ENCODE measurements around the gene SAP30L.

Gene SAP30L

DNA sequence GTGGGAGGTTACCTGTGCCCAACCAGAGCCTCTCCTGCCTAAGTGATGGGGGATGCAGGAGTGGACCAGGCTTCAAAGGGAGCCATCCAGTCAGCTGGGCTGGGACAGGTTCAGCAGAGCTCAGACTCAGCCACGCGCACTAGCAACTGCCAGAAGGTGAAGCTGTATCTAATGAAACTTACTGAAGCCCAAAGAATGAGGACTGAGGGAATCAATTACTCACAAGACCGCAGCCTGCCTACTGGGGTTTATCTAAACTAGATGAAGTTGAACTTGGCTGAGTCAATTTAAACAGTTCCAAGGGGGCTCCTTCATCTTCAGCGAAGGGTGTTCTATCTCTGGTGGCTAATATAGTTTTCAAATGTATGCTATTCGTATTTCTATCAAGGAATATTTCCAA lies 20.9 kb downstream of the SAP30L start:
- DNase-seq, result no peak

DNA sequence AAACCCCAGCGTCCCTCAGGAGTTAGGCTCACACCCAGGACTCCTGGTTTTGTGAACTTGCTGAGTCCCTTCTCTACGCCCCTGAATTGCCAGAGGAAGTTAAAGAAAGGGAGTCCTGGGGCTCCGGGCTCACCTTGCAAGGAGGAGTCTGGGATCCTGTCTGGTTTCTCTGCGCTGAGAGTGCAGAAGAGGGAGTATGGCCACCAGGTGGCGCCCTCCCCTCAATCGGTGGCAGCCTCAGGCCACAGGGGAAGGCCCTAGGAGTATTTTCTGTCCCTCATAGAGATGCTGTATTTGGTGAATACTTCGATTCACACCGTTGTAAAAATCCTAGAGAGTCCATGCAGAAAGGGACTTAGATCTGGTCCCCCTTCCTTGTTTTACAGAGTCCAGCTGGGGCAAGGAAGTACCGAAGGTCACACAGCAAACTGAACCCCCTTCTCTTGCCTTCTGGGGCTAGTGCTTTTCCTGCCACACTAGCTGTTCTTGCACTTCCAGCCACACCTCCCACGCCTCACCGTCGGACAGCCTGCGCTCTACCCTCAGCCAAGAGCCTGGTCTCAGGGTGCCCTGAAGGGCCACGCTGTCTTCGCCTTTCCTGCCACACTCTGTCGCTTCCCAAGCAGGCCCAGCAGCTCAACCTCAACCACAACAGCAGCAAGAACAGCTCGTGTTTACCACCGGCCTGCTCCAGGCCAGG lies 22.0 kb downstream of the SAP30L start:
- peak; percentile 10 for DNase-seq

GRCh38 chr5:154470137-154470536 lies 24.3 kb downstream of the SAP30L start:
- DNase-seq, result no peak

DNA sequence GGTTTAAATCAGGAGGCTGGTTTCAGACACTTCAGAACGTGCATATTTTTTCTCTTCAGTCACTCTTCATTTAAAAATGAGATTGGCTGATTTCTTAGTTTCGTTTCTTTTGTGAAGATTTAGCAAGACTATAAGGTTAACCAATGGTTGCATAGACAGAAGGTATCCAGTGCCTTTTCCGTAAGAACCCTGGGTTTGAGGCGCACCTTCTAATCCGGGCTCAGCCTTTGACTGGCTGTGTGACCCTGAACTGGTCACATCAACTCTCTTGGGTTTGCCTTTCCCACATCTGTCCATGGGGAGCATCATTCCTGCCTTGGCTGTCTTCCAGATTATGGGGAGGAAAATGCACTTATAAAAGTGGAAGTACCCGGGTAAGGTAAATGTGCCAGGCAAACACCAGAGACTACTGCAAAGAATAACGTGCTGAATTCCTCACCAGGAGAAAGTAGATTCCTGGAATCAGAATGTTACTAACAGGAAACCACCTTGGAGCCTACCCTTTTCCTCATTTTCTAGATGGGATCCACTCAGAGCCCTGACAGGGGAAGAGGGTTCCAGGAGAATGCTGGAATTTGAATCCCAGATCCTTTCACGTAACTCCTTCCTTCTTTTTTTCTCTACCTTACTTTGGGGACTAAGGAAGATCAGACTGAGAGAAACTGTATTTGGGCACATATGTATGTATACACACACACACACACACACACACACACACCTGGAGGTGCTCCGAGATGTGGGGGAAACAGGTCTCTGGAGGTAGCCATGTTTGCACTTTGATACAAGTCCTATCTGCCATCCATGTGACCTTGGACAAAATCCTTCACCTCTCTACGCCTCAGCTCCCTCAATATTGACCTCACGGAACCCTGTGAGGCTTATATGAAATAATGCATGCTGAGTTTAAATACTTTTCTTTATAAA lies 25.4 kb downstream of the SAP30L start:
- no peak for DNase-seq

DNA sequence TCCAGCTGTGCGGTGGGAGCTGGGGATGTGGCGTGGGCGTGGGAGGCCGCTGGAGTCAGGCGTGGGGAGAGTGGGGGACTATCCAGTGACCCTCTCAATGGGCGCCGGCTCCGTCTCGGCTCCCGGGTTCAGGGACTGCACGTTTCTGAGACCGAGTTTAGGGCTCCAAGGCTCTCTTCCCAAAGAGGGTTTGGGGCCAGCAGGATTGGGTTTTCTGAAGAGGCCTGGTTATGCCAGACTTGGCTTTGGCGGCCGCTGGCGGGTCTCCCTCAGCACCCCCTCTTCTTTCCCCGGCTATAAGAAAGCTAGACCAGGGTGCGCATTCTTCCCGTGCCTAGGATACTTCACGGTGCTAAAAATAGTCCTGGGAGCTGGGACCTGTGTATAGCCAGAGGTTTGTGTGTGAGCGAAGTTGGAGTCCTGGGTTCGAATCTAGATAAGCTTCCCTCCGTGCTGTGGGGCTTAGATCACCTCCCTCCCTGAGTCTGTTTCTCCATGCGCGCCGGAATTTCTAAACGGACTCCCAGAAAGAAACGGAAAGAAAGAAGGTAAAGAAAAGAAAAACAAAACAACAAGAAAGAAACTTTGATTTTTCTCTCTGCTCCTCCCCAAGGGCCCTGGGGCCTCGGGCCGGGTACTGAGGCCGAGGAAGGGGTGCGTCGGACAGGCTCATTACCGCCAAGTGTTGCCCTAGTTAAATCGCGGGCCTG lies 27.2 kb downstream of the SAP30L start:
- DNase-seq, result no peak

DNA sequence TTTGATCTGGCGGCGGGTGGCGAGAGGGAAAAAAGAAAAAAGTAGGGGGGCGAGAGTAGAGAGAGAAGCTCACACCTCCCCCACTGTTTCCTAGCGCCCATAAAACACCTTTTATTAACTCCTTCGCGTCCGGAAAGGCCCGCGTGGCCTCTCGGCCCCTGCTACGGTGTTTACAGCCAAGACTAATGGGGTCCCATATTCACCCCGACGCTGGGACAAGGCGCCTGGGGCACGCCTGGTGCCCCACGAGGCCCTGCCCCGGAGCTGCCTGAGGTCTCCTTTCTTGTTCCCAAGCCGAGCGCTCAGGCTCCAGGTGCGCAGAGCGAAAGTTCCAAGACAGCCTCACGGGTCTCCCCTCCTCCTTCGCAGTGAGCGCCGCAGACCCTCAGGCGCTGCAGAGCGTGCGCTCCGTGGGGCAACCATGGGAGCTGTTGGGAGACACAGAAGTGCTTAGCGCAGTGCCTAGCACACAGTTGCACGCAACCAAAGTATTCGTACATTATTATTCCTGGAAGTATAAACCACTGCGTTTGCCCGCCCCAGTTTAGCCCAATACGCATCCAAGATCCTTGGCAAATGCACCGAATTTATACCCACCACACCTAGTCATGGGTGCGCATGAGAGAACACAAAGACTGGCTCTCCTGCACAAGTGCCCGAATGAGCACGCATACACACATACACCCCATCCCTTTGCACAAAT lies 27.9 kb downstream of the SAP30L start:
- no peak for DNase-seq

GRCh38 chr5:154474396-154475334 lies 28.9 kb downstream of the SAP30L start:
- no peak for DNase-seq

DNA sequence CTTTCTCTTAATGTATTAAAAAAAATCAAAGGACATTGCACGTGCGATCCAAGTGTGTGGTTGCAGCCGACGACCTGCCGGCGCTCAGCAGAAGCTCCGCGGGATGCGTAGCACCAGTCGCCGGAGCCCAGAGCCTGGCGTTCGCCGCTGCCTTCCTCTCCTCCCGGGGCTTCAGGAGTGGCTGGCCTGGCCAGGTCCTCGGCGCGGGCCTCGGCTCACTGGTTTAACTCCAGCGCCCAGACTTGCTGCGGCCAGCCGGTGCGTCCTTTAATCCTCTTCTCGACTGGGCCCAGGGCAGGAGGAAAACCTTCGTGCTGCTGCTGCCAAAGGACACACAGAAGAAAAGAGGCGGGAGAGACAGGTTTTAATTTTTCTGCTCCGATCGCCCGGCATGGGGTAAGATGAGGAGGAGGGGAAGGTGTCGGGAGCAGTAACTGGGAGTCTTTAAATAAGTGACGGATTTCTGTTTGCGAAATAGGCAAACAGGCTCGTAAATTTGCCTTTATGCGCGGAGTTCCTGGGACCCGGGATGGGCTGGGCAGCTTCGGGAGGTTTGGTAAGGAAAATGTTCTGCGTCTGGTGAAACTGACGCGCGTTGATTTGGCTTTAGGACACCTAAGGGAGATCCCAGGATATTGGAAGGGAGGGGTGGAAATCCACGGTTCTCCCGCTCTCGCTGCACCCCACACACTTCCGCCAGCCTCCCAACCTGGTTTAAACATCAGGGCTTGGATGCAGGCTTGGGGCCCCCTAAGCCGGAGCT lies 30.0 kb downstream of the SAP30L start:
- no peak for DNase-seq

DNA sequence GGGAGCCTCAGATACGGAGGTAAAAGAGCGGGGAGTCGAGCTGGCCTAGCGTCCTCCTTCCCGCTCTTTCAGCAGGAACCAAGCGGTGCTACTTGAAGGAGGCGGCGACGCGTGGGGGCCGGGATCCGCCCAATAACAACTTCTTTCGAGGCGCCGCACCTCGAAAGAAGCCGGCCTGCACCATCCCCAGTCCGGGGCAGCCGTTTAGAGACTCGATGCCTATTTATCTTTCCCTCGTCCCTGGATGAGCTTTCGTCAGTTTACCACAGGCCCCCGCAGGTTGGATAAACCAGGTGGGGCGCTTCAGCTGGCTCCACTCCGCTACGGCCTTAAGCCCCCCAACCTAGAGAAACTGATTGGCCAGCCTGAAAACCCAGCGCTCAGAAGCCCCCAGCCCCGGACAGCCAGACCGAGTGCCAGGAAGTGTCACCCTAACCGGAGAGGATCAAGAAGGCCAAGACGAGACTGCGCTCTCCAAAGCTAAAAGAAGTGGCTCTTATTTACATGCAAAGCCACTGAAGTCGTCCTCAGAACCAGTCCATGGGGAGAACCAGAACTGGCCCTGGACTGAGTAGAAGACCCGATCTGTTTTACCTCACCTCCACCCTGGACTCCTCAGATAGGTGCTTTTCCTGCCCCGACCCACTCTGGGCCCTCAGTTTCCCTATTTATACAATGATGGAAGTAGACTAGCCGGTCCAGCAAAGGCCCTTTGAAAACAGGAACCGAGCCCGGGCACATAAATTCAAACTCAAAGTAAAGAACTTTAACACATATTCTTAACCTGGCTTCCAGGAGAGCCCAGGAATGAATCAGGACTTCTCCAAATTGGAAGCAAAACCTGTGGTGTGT lies 30.8 kb downstream of the SAP30L start:
- DNase-seq, result no peak

- no peak for DNase-seq
Measured at GRCh38 chr5:154477382-154478223, 31.8 kb downstream of the SAP30L start.

GRCh38 chr5:154478224-154478565 lies 32.4 kb downstream of the SAP30L start, which contains the start of gene HAND1:
TSS of gene HAND1 (minus strand) at chr5:154478227. CDS start at chr5:154478008, 219 bp downstream.
- no peak for DNase-seq

DNA sequence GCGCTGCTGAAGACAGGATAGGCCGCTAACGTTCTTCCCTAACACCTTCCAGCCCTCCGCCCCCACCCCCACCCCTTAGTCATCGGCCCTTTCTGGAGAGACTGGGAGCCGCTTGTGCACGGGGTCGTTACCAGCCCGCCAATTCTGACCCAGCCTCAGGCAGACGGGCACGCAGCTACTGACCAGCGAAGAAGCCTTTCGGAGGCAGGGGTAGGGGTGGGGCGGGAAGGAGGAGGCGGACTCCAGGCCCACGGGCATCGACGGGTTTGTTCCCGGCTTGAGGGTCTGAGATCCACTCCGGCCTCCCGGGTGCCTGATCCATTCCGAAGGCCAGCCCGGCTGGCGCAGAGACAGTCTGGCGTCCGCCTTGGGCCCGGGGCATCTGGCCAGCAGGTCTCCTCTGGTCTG lies 33.0 kb downstream of the SAP30L start:
- no peak for DNase-seq

GRCh38 chr5:154479160-154479943 lies 33.6 kb downstream of the SAP30L start:
- no peak for DNase-seq

DNA sequence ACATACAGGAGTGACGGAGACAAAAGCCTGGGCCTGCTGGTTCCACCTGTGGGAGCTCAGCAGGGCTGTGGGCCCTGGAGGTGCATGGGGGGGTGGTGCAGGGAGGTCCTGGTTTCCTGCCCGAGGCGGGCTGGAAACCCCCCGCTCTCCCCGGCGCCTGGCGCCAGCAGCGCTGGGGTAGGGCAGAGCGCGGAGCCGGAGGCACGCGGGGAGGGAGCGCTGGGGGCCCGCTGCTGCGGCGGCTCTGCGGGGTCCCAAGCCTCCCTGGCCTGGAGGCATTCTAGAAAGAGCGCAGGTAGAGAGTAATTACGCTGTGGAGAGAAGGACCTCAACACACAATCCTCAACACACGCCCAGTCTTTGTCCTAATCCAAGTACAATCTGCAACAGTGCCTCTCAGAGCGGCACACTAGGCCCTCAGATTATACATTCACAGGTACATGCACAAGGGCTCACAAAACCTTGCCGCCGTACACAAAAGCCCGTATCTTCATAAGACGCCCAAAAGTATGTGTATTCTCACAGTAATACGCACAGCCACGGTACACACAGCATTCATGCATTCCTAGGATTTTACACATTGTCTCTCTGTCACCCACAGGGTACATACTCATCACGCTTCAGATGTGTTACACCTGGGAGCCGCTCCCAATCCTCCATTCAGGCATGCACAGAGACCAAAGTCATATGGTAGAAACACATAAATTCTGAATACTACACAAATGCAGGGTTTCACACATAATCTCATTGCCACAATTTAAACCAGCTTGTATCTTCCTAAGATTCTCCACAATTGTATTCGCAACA lies 34.4 kb downstream of the SAP30L start:
- no peak for DNase-seq

DNA sequence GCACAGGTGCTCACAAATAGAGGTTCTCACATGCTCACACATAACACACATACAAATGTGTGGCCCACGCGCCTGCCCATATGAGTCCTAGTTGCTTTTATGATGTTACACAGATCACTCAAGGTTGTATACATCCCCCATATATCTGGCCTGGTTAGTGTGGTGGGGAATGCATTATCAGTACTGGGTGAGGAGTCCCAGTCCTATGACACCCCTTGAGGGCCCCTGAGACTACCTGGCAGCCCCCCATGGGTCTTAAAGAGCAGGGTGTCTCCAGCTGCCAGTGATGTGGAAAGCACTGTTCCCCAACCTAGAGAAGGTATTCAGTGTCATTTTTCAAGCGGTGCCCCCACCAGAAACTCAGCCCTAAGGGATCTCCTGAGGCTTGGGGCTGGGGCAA lies 35.0 kb downstream of the SAP30L start:
- no peak for DNase-seq

DNA sequence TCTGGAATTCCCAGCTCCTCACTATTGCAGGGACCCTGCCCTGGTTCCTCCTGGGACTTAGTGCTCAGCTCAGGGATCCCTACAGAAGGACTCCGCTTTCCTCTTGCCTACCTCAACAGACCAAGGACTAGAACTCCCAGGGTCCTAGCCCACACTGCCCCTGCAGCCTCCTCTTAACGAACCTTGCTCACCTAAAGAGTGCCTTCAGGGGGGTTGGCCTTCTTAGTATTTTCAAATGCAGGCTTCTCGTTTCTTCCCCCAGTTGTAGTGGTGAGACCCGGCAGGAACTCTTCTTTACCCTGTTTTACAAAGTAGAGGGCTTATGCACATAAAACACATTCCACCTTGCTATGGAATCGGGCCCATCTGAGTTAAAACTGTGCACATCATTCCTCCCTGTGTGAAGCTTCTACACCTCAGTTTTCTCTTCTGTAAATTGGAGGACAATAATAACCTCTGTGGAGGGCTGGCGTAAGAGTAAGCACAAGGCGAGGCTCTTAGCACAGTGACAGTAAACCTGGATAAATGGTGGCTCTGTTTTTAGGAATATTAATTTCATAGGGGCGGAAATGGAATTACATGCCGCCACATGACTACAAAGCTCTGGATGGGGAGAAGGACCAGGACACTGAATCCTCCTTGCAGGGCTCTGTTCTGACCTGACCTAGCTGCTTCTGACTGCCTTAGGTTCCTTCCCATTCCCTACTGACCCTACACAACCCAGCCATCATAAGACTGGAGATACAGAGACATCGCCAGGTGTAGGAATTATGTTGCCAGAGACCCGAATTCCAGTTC lies 36.0 kb downstream of the SAP30L start:
- DNase-seq, result no peak
